Gastroesophageal sphincter (tissue), 3 donors: ENCODE results near the gene REC8.

ENCODE experiments used
- EP300 ChIP-seq: sonication (generic); formaldehyde crosslinking; IDR thresholded peaks from one replicate; pipeline ENCODE4 v1.6.1; 2017; ENCODE audit warnings: antibody characterized with exemption, mild to moderate bottlenecking
- TF ChIP-seq, protein P1 (sequence below), 4 experiments: fragments of 200-600 bp in 2 of 4; fragments of 450-650 bp in 2 of 4; sonication (generic) in 1 of 4; IDR thresholded peaks; one replicate each; pipeline ENCODE4 v1.5.1; 2017 to 2019; ENCODE audit warnings: antibody characterized with exemption in 4 of 4, mild to moderate bottlenecking in 2 of 4, moderate library complexity in 2 of 4

DNA sequence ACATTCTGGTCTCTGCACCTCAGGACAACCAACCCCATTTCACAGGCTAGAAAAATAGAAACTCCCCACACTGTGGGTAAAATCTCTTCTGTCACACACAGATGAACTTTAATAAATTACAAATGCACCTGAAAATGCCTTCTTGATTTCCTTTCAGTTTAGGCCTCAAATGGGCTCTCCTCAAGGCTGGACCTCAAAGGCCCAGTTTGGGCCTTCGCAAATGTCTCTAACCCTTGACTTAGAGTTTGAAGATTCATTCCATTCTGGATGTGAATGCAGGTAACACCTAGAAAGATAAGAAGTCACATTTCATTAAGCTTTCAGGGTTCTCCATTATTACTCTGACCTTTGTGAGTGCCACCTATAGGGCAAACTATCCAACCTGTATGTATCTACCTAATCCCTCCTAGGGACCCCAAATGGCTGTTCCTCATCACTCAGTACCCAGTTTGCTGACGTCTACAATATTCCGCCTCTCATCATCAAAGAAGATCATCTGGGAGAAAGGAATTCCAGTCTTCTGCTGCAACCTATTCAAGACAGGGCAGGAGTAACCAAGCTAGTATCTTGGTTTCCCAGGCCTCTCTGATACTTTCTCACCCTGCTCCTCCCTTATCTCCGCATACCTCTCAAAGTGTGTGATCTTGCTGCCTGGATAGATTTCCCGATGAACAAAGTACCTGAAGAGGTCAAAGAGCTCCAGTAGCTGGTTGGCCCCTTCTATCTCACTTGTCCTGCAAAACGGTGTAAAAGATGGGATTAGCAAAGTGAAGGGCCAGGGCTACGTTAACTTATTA is 42.2 kb downstream of the REC8 start:
- TF ChIP-seq, protein P1, sequence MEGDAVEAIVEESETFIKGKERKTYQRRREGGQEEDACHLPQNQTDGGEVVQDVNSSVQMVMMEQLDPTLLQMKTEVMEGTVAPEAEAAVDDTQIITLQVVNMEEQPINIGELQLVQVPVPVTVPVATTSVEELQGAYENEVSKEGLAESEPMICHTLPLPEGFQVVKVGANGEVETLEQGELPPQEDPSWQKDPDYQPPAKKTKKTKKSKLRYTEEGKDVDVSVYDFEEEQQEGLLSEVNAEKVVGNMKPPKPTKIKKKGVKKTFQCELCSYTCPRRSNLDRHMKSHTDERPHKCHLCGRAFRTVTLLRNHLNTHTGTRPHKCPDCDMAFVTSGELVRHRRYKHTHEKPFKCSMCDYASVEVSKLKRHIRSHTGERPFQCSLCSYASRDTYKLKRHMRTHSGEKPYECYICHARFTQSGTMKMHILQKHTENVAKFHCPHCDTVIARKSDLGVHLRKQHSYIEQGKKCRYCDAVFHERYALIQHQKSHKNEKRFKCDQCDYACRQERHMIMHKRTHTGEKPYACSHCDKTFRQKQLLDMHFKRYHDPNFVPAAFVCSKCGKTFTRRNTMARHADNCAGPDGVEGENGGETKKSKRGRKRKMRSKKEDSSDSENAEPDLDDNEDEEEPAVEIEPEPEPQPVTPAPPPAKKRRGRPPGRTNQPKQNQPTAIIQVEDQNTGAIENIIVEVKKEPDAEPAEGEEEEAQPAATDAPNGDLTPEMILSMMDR (IDR thresholded peaks at IDR 0.05) = no peak
- TF ChIP-seq EP300 = no peak
